SU-DHL-6 (cell line): Measurements from ENCODE around the gene CDH13.

Source experiments
- H2AFZ ChIP-seq: fragments of 200-600 bp; sonication (generic); 2 replicates; pipeline ENCODE4 v1.6.1; 2014; ENCODE audit warnings: low read depth, mild to moderate bottlenecking, moderate library complexity, mixed read lengths, antibody characterized with exemption, low read length; ENCODE audit not compliant: severe bottlenecking
- H3F3A ChIP-seq: fragments of 200-600 bp; shearing (Covaris generic); 2 replicates; pipeline ENCODE4 v1.6.0; 2016; ENCODE audit warnings: antibody characterized with exemption, mild to moderate bottlenecking; ENCODE audit not compliant: insufficient read depth
- H3K27ac ChIP-seq: fragments of 200-600 bp; sonication (generic); 2 replicates; pipeline ENCODE4 v1.5.1; 2016; ENCODE audit warnings: low read depth, mild to moderate bottlenecking, low read length, moderate library complexity, mixed read lengths
- H3K27me3 ChIP-seq: fragments of 200-600 bp; sonication (generic), shearing (Covaris generic); 2 replicates; pipeline ENCODE4 v1.6.0; 2014; ENCODE audit warnings: mild to moderate bottlenecking, low read length
- H3K36me3 ChIP-seq: fragments of 200-600 bp; sonication (generic); 2 replicates; pipeline ENCODE4 v1.6.1; 2014; ENCODE audit warnings: mild to moderate bottlenecking, low read length, mixed read lengths
- H3K4me2 ChIP-seq: fragments of 300-600, 200-600 bp; shearing (Covaris generic), sonication (generic); 2 replicates; pipeline ENCODE4 v1.6.0; 2014; ENCODE audit warnings: low read length, low read depth, mild to moderate bottlenecking; ENCODE audit not compliant: poor library complexity, severe bottlenecking
- H3K4me3 ChIP-seq: fragments of 200-600 bp; sonication (generic); 2 replicates; pipeline ENCODE4 v1.5.1; 2014; ENCODE audit warnings: antibody characterized with exemption, low read length, mild to moderate bottlenecking, mixed read lengths; ENCODE audit not compliant: insufficient read depth, poor library complexity, severe bottlenecking
- H3K79me2 ChIP-seq: fragments of 200-600 bp; sonication (generic); 2 replicates; pipeline ENCODE4 v1.6.1; 2014; ENCODE audit warnings: mild to moderate bottlenecking, low read length, moderate library complexity; ENCODE audit not compliant: insufficient read depth
- H3K9ac ChIP-seq: fragments of 200-600 bp; sonication (generic); 2 replicates; pipeline ENCODE4 v1.7.0; 2014; ENCODE audit warnings: mild to moderate bottlenecking, low read length
- H3K9me2 ChIP-seq: fragments of 200-600 bp; sonication (generic); replicated peaks from 2 replicates; pipeline ENCODE4 v1.6.1; 2014; ENCODE audit warnings: low read length; ENCODE audit not compliant: insufficient read depth
- H3K9me3 ChIP-seq: fragments of 200-600 bp; sonication (generic); 2 replicates; pipeline ENCODE4 v1.6.1; 2014; ENCODE audit warnings: low read length, mixed read lengths; ENCODE audit not compliant: insufficient read depth
- H4K20me1 ChIP-seq: fragments of 200-600 bp; sonication (generic); 2 replicates; pipeline ENCODE4 v1.6.1; 2014; ENCODE audit warnings: low read depth, mild to moderate bottlenecking, antibody characterized with exemption, low read length, moderate library complexity, mixed read lengths
- EZH2phosphoT487 ChIP-seq: fragments of 200-600 bp; sonication (generic), shearing (Covaris generic); conservative IDR thresholded peaks from 2 replicates; pipeline ENCODE4 v1.6.1; 2018; ENCODE audit warnings: mild to moderate bottlenecking, antibody characterized with exemption, low read length, moderate library complexity, mixed read lengths
- TF ChIP-seq, protein P1 (sequence below): fragments of 200-600 bp; sonication (generic); IDR thresholded peaks from one replicate; pipeline ENCODE4 v1.5.1; 2017; ENCODE audit warnings: antibody characterized with exemption, mild to moderate bottlenecking, low read length, moderate library complexity; ENCODE audit not compliant: insufficient read depth, poor library complexity, severe bottlenecking

CDH13 gene

DNA sequence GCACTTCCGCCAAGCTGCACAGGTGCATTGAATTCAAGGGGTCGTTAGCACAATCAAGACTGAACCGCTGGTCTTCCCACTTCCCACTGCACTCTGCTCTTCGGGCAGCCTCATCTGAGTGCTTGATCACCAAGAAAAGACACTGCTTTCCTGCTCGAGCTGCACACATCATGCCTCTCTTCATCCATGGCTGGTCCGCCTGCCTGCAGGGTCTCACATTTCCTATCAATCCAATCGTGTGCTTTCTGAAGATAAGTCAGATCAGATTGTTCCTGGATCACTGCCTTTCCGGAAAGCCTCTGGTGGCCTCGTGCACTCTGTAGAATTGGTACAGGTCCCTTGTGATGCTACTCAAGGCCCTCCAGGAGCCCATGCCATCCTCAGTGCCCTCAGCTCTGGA, 1150.2 kb downstream of the CDH13 start:
- Histone ChIP-seq H3K27ac (no peak overlapping the region), H3K9ac (no peak overlapping the region), H3K4me3 (no peak overlapping the region), H3K27me3 (no peaks in the 10 kb centered on the region), H3K4me2 (no peak overlapping the region), H2AFZ (no peak overlapping the region), H3K9me2 (no peaks in the 10 kb centered on the region), H3K9me3 (no peaks in the 10 kb centered on the region), H3K79me2 (no peaks in the 10 kb centered on the region), H4K20me1 (no peaks in the 10 kb centered on the region), H3K36me3 (no peaks in the 10 kb centered on the region), H3F3A (no peaks in the 10 kb centered on the region)
- TF ChIP-seq EZH2phosphoT487: no peak
- TF ChIP-seq, protein P1, sequence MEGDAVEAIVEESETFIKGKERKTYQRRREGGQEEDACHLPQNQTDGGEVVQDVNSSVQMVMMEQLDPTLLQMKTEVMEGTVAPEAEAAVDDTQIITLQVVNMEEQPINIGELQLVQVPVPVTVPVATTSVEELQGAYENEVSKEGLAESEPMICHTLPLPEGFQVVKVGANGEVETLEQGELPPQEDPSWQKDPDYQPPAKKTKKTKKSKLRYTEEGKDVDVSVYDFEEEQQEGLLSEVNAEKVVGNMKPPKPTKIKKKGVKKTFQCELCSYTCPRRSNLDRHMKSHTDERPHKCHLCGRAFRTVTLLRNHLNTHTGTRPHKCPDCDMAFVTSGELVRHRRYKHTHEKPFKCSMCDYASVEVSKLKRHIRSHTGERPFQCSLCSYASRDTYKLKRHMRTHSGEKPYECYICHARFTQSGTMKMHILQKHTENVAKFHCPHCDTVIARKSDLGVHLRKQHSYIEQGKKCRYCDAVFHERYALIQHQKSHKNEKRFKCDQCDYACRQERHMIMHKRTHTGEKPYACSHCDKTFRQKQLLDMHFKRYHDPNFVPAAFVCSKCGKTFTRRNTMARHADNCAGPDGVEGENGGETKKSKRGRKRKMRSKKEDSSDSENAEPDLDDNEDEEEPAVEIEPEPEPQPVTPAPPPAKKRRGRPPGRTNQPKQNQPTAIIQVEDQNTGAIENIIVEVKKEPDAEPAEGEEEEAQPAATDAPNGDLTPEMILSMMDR: no peak

DNA sequence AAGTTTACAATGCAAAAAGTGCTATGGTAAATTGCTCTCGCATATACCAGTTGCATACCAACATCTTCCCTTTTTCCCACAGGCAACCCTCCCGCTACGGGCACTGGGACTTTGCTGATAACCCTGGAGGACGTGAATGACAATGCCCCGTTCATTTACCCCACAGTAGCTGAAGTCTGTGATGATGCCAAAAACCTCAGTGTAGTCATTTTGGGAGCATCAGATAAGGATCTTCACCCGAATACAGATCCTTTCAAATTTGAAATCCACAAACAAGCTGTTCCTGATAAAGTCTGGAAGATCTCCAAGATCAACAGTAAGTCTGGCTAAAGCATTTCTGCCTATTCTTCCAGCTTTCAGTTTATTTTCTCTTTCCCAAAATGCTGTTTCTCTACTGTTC, 1153.1 kb downstream of the CDH13 start:
- TF ChIP-seq EZH2phosphoT487: no peak
- TF ChIP-seq, protein P1: no peak
- H3K4me2 ChIP-seq: no peak overlapping the region

GRCh38 chr16:83785455-83785854, 1158.7 kb downstream of the CDH13 start:
- Histone ChIP-seq H2AFZ (no peak overlapping the region), H3K27ac (no peak overlapping the region), H3K79me2 (no peaks in the 10 kb centered on the region), H3K9me3 (no peaks in the 10 kb centered on the region), H3K4me2 (no peak overlapping the region), H3F3A (no peaks in the 10 kb centered on the region), H4K20me1 (no peaks in the 10 kb centered on the region), H3K4me3 (no peak overlapping the region), H3K9me2 (no peaks in the 10 kb centered on the region), H3K9ac (no peak overlapping the region), H3K27me3 (no peaks in the 10 kb centered on the region), H3K36me3 (no peaks in the 10 kb centered on the region)
- no peak for TF ChIP-seq EZH2phosphoT487
- TF ChIP-seq, protein P1: no peak

More for the DNA sequence above, 1153.1 kb downstream of the CDH13 start:
- no peaks in the 10 kb centered on the region for H3K79me2 ChIP-seq
- H3K27ac ChIP-seq: no peak overlapping the region
- H3K9me3 ChIP-seq: no peaks in the 10 kb centered on the region
- H3K4me3 ChIP-seq: no peak overlapping the region
- no peaks in the 10 kb centered on the region for H3F3A ChIP-seq
- no peaks in the 10 kb centered on the region for H3K9me2 ChIP-seq
- H3K9ac ChIP-seq: no peak overlapping the region
- H3K36me3 ChIP-seq: no peaks in the 10 kb centered on the region
- H2AFZ ChIP-seq: no peak overlapping the region
- H4K20me1 ChIP-seq: no peaks in the 10 kb centered on the region
- H3K27me3 ChIP-seq: no peaks in the 10 kb centered on the region
